Measurements from ENCODE around the gene PPY. TPM values are rescaled to one million over a fixed set of nuclear protein-coding genes. Genes with fewer than 3 reads are reported as not detected.

The PPY gene
- total RNA-seq, 2 experiments from 2014 or later: not detected

GRCh38 chr17:43891851-43892646 is 50.2 kb downstream of the PPY start:
- ChIA-PET POLR2A (no interaction called here), CTCF (interaction anchor here (0.6 to 2.1 kb wide), 3 partner anchors 14 to 204 kb away, joined by 3 to 11 read pairs (median 3); no protein-coding TSS in a partner anchor)

Other genes starting within 250 kb of the PPY start
- gene SOST, start 183.7 kb downstream of the PPY start, total RNA-seq: not detected
- gene DUSP3, start 163.5 kb downstream of the PPY start, total RNA-seq: 10 to 100 TPM; 19.6 to 20.3 TPM
- not detected for gene CFAP97D1, start 162.0 kb downstream of the PPY start, total RNA-seq
- under 1 TPM; 0.40 to 0.78 TPM for gene MPP3, start 109.3 kb downstream of the PPY start, total RNA-seq
- gene CD300LG, start 95.3 kb downstream of the PPY start, total RNA-seq: not detected
- gene MPP2, start 34.9 kb downstream of the PPY start, total RNA-seq: 1 to 10 TPM; 1.6 to 1.7 TPM
- not detected for gene PYY, start 11.5 kb upstream of the PPY start, total RNA-seq
- 1 to 10 TPM in 1 of 2 experiments, under 1 TPM in 1; 0.63 to 1.1 TPM for gene NAGS, start 62.1 kb upstream of the PPY start, total RNA-seq
- 10 to 100 TPM; 29.5 to 31.0 TPM for gene TMEM101, start 72.5 kb upstream of the PPY start, total RNA-seq
- 10 to 100 TPM; 91.3 to 95.4 TPM for gene LSM12, start 124.2 kb upstream of the PPY start, total RNA-seq
- gene G6PC3, start 128.3 kb upstream of the PPY start, total RNA-seq: 10 to 100 TPM; 36.5 to 37.8 TPM
- 10 to 100 TPM; 18.9 to 20.7 TPM for gene HDAC5, start 181.2 kb upstream of the PPY start, total RNA-seq
- gene HROB, start 199.5 kb upstream of the PPY start, total RNA-seq: 10 to 100 TPM; 16.7 to 17.5 TPM
- gene ASB16, start 228.2 kb upstream of the PPY start, total RNA-seq: under 1 TPM; 0.15 to 0.23 TPM
- 10 to 100 TPM; 17.6 to 17.8 TPM for gene TMUB2, start 244.5 kb upstream of the PPY start, total RNA-seq